Mammary epithelial cell (primary cell): ENCODE data around the gene PTPN23.

Source experiments
- CTCF ChIP-seq, 2 donors: IDR thresholded peaks in 1 of 2; conservative IDR thresholded peaks in 1 of 2; 2 replicates each; pipeline ENCODE4 v1.5.1; 2011 to 2012; ENCODE audit warnings: inconsistent platforms in 2 of 2, low read length in 2 of 2, mild to moderate bottlenecking in 2 of 2, control low read depth in 1 of 2, low read depth in 1 of 2; ENCODE audit not compliant: insufficient read depth in 1 of 2; ENCODE audit errors: extremely low read depth in 1 of 2
- EZH2 ChIP-seq: IDR thresholded peaks from 2 replicates; pipeline ENCODE4 v1.6.1; 2012; ENCODE audit warnings: low read length, inconsistent platforms, borderline replicate concordance

GRCh38 chr3:47348411-47349154 is 32.2 kb upstream of the PTPN23 start:
- TF ChIP-seq CTCF (conservative IDR thresholded peaks at IDR 0.05 in 1 of 2, IDR thresholded peaks at IDR 0.05 in 1 of 2; ENCODE audit: extremely low read depth in 1 of 2, insufficient read depth in 1 of 2, low read depth in 1 of 2, low read length in 2 of 2) (no peak), EZH2 (no peak)
